Smooth muscle cell (in vitro differentiated cells): ENCODE measurements around the gene RAX. TPM values are rescaled to one million over a fixed set of nuclear protein-coding genes. Genes with fewer than 3 reads are reported as not detected.

Experiments used
- DNase-seq: peaks from one replicate; lab custom pipeline; 2025; ENCODE audit not compliant: unreplicated experiment; lab: John Stamatoyannopoulos, UW
- H2AFZ ChIP-seq: fragments of 200-600 bp; sonication (generic); 2 replicates; pipeline ENCODE4 v1.6.0; 2016; ENCODE audit warnings: antibody characterized with exemption, low read depth, mild to moderate bottlenecking
- H3F3A ChIP-seq: fragments of 200-600 bp; sonication (generic); 2 replicates; pipeline ENCODE4 v1.6.0; 2017; ENCODE audit warnings: antibody characterized with exemption, low read depth
- H3K27ac ChIP-seq: fragments of 200-600 bp; sonication (generic); 2 replicates; pipeline ENCODE4 v1.5.1; 2016; ENCODE audit warnings: low read depth, mild to moderate bottlenecking
- H3K27me3 ChIP-seq: fragments of 200-600 bp; sonication (generic); 2 replicates; pipeline ENCODE4 v1.6.1; 2016; ENCODE audit warnings: low read depth, mild to moderate bottlenecking
- H3K36me3 ChIP-seq: fragments of 200-600 bp; sonication (generic); 2 replicates; pipeline ENCODE4 v1.5.1; 2016; ENCODE audit warnings: low read depth
- H3K4me1 ChIP-seq: fragments of 200-600 bp; sonication (generic); 2 replicates; pipeline ENCODE4 v1.5.1; 2016; ENCODE audit warnings: low read depth
- H3K4me2 ChIP-seq: fragments of 200-600 bp; sonication (generic); 2 replicates; pipeline ENCODE4 v1.6.0; 2016; ENCODE audit warnings: mild to moderate bottlenecking
- H3K4me3 ChIP-seq: fragments of 200-600 bp; sonication (generic); 2 replicates; pipeline ENCODE4 v1.5.1; 2016; ENCODE audit warnings: mild to moderate bottlenecking
- H3K79me2 ChIP-seq: fragments of 200-600 bp; sonication (generic); 2 replicates; pipeline ENCODE4 v1.6.0; 2016; ENCODE audit warnings: low read depth, mild to moderate bottlenecking
- H3K9ac ChIP-seq: fragments of 200-600 bp; sonication (generic); 2 replicates; pipeline ENCODE4 v1.6.0; 2016; ENCODE audit warnings: low read depth
- H3K9me3 ChIP-seq: fragments of 200-600 bp; sonication (generic); replicated peaks from 2 replicates; pipeline ENCODE4 v1.5.1; 2016; ENCODE audit warnings: low read depth
- H4K20me1 ChIP-seq: fragments of 200-600 bp; sonication (generic); 2 replicates; pipeline ENCODE4 v1.6.0; 2016; ENCODE audit warnings: low read depth
- WGBS: methylation state at CpG from one replicate; pipeline ENCODE4 v1.1.7; 2016; ENCODE audit warnings: low lambda C conversion rate; 5-methylcytosine and 5-hydroxymethylcytosine counted together
- polyA plus RNA-seq: library from polyadenylated mRNA; unstranded; fragments of >200 nt; fragmentation: Nextera tagmentation; extraction: Ambion mirVana; gene quantifications from 2 replicates; pipeline ENCODE4 v1.2.1, GENCODE V29; 2016
- total RNA-seq: library from RNA; depleted of rRNA; stranded (reverse); fragments of >200 nt; gene quantifications from 2 replicates; pipeline ENCODE4 v1.2.3, GENCODE V29; 2014
- TF ChIP-seq, protein P1 (sequence below): fragments of 200-600 bp; sonication (generic); IDR thresholded peaks from 2 replicates; pipeline ENCODE4 v1.5.1; 2017; ENCODE audit warnings: borderline replicate concordance, mild to moderate bottlenecking, antibody characterized with exemption; ENCODE audit not compliant: insufficient read depth, poor library complexity, severe bottlenecking

Gene RAX
- total and polyA plus RNA-seq, 2 experiments from 2014 or later, result not detected

DNA sequence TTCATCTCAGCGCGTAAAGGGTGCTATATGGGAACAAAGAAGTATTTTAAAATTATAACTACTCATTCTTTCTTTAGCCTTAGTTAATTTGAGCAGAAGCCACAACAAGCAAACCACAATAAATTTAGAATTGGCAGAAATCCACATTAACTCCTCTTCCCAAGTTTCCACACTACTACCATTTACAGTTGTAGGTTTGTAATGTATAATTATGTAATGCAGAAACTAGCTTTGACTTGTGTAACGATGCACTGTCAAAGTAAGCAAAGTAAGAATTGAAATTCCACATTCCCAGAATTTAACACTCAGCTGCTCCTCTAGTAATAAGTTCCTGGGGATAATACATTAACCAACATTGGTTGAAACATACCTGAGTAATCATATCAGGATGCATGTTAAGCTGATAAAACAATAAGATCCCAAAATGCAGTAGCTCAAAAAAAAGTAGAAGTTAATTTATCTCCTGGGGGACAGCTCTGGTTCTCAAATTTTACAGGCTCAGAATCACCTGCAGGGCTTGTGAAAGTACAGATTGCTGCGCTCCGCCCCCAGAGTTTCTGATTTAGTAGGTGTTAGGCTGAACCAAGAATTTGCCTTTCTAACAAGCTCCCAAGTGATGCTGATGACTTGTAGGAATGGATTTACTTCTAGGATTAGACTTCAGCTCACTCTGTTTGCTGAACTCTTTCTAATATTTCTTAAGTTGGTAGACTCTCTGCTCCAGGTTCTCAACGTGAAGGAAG, 43.4 kb downstream of the RAX start:
- no peaks in the 10 kb centered on the region for H3K79me2 ChIP-seq
- H3K27ac ChIP-seq, result no peak overlapping the region
- H3K9ac ChIP-seq, result no peak overlapping the region
- no peak for DNase-seq
- H3K4me3 ChIP-seq, result no peak overlapping the region
- no peak overlapping the region for H2AFZ ChIP-seq
- no peaks in the 10 kb centered on the region for H3K9me3 ChIP-seq
- H3K4me1 ChIP-seq, result no peaks in the 10 kb centered on the region
- 68% methylated on average over 6 of the region's 6 CpGs for WGBS
- no peaks in the 10 kb centered on the region for H3F3A ChIP-seq
- peak overlapping the region; percentile 43 for H3K4me2 ChIP-seq
- TF ChIP-seq, protein P1, sequence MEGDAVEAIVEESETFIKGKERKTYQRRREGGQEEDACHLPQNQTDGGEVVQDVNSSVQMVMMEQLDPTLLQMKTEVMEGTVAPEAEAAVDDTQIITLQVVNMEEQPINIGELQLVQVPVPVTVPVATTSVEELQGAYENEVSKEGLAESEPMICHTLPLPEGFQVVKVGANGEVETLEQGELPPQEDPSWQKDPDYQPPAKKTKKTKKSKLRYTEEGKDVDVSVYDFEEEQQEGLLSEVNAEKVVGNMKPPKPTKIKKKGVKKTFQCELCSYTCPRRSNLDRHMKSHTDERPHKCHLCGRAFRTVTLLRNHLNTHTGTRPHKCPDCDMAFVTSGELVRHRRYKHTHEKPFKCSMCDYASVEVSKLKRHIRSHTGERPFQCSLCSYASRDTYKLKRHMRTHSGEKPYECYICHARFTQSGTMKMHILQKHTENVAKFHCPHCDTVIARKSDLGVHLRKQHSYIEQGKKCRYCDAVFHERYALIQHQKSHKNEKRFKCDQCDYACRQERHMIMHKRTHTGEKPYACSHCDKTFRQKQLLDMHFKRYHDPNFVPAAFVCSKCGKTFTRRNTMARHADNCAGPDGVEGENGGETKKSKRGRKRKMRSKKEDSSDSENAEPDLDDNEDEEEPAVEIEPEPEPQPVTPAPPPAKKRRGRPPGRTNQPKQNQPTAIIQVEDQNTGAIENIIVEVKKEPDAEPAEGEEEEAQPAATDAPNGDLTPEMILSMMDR, result no peak
- H3K27me3 ChIP-seq, result peaks cover 26% of the 10 kb centered on the region
- no peaks in the 10 kb centered on the region for H4K20me1 ChIP-seq
- H3K36me3 ChIP-seq, result no peaks in the 10 kb centered on the region

DNA sequence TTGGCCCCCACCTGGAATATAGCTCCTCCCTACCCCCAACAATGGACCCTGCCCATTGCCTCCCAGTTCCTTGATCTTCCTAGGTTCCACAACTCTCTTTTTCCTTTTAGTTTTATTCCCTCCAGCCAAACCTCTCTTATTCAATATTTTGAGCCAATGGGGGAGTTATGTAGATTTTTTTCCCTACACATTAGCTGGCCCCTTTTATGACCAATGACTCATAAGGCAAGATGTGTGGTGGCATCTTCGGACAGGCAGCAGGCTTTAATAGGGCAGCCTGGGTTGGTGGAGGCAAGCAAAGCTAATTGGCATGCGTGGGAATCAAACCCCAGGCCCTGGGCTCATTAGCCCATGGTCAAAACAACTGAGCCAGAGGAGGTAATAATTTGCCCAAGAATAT, 44.1 kb downstream of the RAX start:
- 36% methylated on average over 2 of the region's 2 CpGs for WGBS
- TF ChIP-seq, protein P1, result no peak
- peak overlapping the region; percentile 43 for H3K4me2 ChIP-seq

DNA sequence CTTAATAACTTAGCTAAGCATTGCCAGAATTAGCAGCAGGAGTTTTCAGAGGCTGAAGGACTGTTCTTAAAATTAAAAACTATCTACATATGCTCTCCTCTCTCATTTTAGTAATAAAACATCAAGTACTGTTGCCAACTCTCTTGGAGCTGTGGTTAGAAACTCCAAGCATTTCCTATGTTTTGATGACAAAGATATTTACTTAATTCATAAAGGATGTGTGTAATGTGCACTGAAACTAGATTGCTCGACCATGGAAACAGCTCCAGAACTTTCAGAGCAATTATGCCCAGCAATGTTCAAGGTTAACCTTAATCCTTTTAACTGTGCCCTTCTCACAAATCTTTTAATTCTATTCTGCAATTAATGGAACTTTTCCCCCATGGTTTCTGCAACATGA, 44.9 kb downstream of the RAX start:
- Histone ChIP-seq H3K36me3 (no peaks in the 10 kb centered on the region), H4K20me1 (no peaks in the 10 kb centered on the region), H2AFZ (no peak overlapping the region), H3K9me3 (no peaks in the 10 kb centered on the region), H3K4me3 (no peak overlapping the region), H3K4me2 (peak overlapping the region; percentile 43), H3K9ac (no peak overlapping the region), H3K79me2 (no peaks in the 10 kb centered on the region), H3K27ac (no peak overlapping the region), H3K27me3 (peaks cover 40% of the 10 kb centered on the region), H3F3A (no peaks in the 10 kb centered on the region), H3K4me1 (no peaks in the 10 kb centered on the region)
- DNase-seq, result no peak
- TF ChIP-seq, protein P1, result no peak
- WGBS, result 42% methylated on average over 1 of the region's 1 CpG

More for the DNA sequence above, 44.1 kb downstream of the RAX start:
- H3K27ac ChIP-seq, result no peak overlapping the region
- no peaks in the 10 kb centered on the region for H3K79me2 ChIP-seq
- H3K4me1 ChIP-seq, result no peaks in the 10 kb centered on the region
- no peaks in the 10 kb centered on the region for H3K9me3 ChIP-seq
- no peak overlapping the region for H3K4me3 ChIP-seq
- no peaks in the 10 kb centered on the region for H3K36me3 ChIP-seq
- no peak for DNase-seq
- H2AFZ ChIP-seq, result no peak overlapping the region
- H4K20me1 ChIP-seq, result no peaks in the 10 kb centered on the region
- H3K9ac ChIP-seq, result no peak overlapping the region
- peaks cover 32% of the 10 kb centered on the region for H3K27me3 ChIP-seq
- H3F3A ChIP-seq, result no peaks in the 10 kb centered on the region

DNA sequence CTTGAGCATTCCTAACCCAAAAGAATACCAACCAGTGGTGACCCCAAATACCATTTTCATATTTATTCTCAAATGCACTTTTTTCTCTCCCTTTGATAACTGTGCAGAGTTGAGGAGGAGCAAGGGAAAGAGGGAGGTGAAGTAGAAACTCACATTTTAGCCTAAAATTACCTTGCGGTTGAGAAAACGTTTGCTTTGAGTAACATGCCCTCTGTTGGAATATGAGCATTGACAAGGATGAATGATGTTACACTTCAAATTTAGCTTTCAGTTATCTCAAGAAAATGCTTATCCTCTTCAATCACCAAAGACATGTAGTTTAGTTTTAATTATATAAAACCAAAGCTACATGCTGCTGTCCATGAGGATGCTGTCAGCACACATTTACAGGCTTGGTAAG, 50.9 kb downstream of the RAX start:
- no peak overlapping the region for H3K4me2 ChIP-seq
- no peaks in the 10 kb centered on the region for H4K20me1 ChIP-seq
- no peak overlapping the region for H3K27ac ChIP-seq
- H3K9ac ChIP-seq, result no peak overlapping the region
- 78% methylated on average over 2 of the region's 2 CpGs for WGBS
- H3K27me3 ChIP-seq, result peaks cover 95% of the 10 kb centered on the region
- H3K36me3 ChIP-seq, result no peaks in the 10 kb centered on the region
- no peaks in the 10 kb centered on the region for H3K79me2 ChIP-seq
- no peaks in the 10 kb centered on the region for H3K9me3 ChIP-seq
- TF ChIP-seq, protein P1, result no peak
- no peak overlapping the region for H3K4me3 ChIP-seq
- H2AFZ ChIP-seq, result no peak overlapping the region
- no peak for DNase-seq
- peaks cover 13% of the 10 kb centered on the region for H3K4me1 ChIP-seq
- no peaks in the 10 kb centered on the region for H3F3A ChIP-seq
